SJCRH30 (cell line): ENCODE data around the gene TAS1R3. TPM values are rescaled to one million over a fixed set of nuclear protein-coding genes. Genes with fewer than 3 reads are reported as not detected.

ENCODE experiments used
- DNase-seq, 2 experiments: peaks; one replicate each; pipeline ENCODE4 v3.0.0-alpha.2; 2015 to 2020
- H3K27ac ChIP-seq: fragments of 250-450 bp; sonication (Bioruptor Pico); 2 replicates; pipeline ENCODE4 v1.5.1; 2020; ENCODE audit warnings: mild to moderate bottlenecking, moderate library complexity
- H3K27me3 ChIP-seq: fragments of 250-450 bp; sonication (Bioruptor Pico); 2 replicates; pipeline ENCODE4 v1.5.1; 2020; ENCODE audit warnings: mild to moderate bottlenecking, moderate library complexity
- H3K36me3 ChIP-seq: fragments of 250-450 bp; sonication (Bioruptor Pico); 2 replicates; pipeline ENCODE4 v1.5.1; 2020; ENCODE audit warnings: mild to moderate bottlenecking, moderate library complexity
- H3K4me1 ChIP-seq: fragments of 250-450 bp; sonication (Bioruptor Pico); 2 replicates; pipeline ENCODE4 v1.5.1; 2020; ENCODE audit warnings: mild to moderate bottlenecking, moderate library complexity
- H3K4me3 ChIP-seq: fragments of 250-450 bp; sonication (Bioruptor Pico); 2 replicates; pipeline ENCODE4 v1.5.1; 2020; ENCODE audit warnings: mild to moderate bottlenecking, moderate library complexity
- H3K9me3 ChIP-seq: fragments of 250-450 bp; sonication (Bioruptor Pico); replicated peaks from 2 replicates; pipeline ENCODE4 v1.5.1; 2020; ENCODE audit warnings: mild to moderate bottlenecking, moderate library complexity
- total RNA-seq: library from RNA; depleted of rRNA; stranded (reverse); fragments of >200 nt; shearing (Covaris generic); gene quantifications from 2 replicates; pipeline ENCODE4 v1.2.3, GENCODE V29; 2014

The TAS1R3 gene
- total RNA-seq, 1 experiment from 2014 or later: 0.47 TPM

DNA sequence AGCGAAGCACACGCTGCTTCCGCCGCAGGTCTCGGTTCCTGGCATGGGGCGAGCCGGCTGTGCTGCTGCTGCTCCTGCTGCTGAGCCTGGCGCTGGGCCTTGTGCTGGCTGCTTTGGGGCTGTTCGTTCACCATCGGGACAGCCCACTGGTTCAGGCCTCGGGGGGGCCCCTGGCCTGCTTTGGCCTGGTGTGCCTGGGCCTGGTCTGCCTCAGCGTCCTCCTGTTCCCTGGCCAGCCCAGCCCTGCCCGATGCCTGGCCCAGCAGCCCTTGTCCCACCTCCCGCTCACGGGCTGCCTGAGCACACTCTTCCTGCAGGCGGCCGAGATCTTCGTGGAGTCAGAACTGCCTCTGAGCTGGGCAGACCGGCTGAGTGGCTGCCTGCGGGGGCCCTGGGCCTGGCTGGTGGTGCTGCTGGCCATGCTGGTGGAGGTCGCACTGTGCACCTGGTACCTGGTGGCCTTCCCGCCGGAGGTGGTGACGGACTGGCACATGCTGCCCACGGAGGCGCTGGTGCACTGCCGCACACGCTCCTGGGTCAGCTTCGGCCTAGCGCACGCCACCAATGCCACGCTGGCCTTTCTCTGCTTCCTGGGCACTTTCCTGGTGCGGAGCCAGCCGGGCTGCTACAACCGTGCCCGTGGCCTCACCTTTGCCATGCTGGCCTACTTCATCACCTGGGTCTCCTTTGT is 2.6 kb downstream of the TAS1R3 start:
- peaks cover 6% of the 10 kb centered on the region for H3K36me3 ChIP-seq

GRCh38 chr1:1334835-1335234 is 3.8 kb downstream of the TAS1R3 start:
- Histone ChIP-seq H3K27me3 (no peaks in the 10 kb centered on the region), H3K36me3 (peaks cover 6% of the 10 kb centered on the region), H3K9me3 (no peaks in the 10 kb centered on the region), H3K4me3 (no peak overlapping the region), H3K4me1 (peaks cover 11% of the 10 kb centered on the region; the same call in 1 of the 2 replicates), H3K27ac (no peak overlapping the region)
- DNase-seq: peak; percentile 58 to 62

More for the DNA sequence above, 2.6 kb downstream of the TAS1R3 start:
- Histone ChIP-seq H3K27me3 (no peaks in the 10 kb centered on the region), H3K4me3 (no peak overlapping the region), H3K4me1 (peaks cover 11% of the 10 kb centered on the region; the same call in 1 of the 2 replicates), H3K27ac (no peak overlapping the region), H3K9me3 (no peaks in the 10 kb centered on the region)
- no peak for DNase-seq

GRCh38 chr1:1335283-1335682 is 4.2 kb downstream of the TAS1R3 start:
- peaks cover 6% of the 10 kb centered on the region for H3K36me3 ChIP-seq
- no peak overlapping the region for H3K4me3 ChIP-seq
- no peak overlapping the region for H3K27ac ChIP-seq
- H3K9me3 ChIP-seq: no peaks in the 10 kb centered on the region
- DNase-seq: no peak
- H3K27me3 ChIP-seq: no peaks in the 10 kb centered on the region
- H3K4me1 ChIP-seq: peaks cover 11% of the 10 kb centered on the region; the same call in 1 of the 2 replicates

GRCh38 chr1:1335792-1336248 is 4.7 kb downstream of the TAS1R3 start:
- DNase-seq: no peak
- Histone ChIP-seq H3K9me3 (no peaks in the 10 kb centered on the region), H3K27ac (no peak overlapping the region), H3K4me3 (no peak overlapping the region), H3K4me1 (peaks cover 7% of the 10 kb centered on the region; the same call in 1 of the 2 replicates), H3K36me3 (peaks cover 7% of the 10 kb centered on the region), H3K27me3 (no peaks in the 10 kb centered on the region)

DNA sequence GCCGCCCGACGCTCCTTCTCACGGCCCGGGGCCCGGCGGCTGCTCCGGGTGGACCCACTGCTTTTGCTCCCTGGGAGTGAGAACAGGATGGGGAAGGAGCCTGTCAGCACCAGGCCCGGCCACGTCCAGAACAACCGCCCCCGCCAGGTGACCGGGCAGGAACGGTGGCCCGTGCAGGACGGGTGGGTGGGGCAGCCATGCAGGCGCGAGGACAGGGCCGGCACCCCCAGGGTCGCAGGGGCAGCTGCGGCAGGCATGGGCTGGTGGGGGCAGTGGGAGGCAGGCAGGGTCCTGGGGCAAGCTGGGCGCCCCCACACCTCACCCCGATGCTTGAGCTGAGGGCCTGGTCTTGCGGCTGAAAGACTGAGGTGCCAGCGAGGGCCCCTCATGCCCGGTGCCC is 5.4 kb downstream of the TAS1R3 start:
- Histone ChIP-seq H3K4me3 (no peak overlapping the region), H3K27ac (no peak overlapping the region), H3K27me3 (no peaks in the 10 kb centered on the region), H3K9me3 (no peaks in the 10 kb centered on the region), H3K4me1 (peaks cover under 1% of the 10 kb centered on the region; the same call in 1 of the 2 replicates), H3K36me3 (peaks cover 12% of the 10 kb centered on the region)
- DNase-seq: no peak

- DNase-seq: no peak
- Histone ChIP-seq H3K4me1 (no peaks in the 10 kb centered on the region; the same call in 1 of the 2 replicates), H3K27me3 (no peaks in the 10 kb centered on the region), H3K4me3 (no peak overlapping the region), H3K36me3 (peaks cover 12% of the 10 kb centered on the region), H3K27ac (no peak overlapping the region), H3K9me3 (no peaks in the 10 kb centered on the region)
Measured at GRCh38 chr1:1336931-1337792, 6.1 kb downstream of the TAS1R3 start.

GRCh38 chr1:1337793-1338147 is 6.7 kb downstream of the TAS1R3 start:
- no peaks in the 10 kb centered on the region; the same call in 1 of the 2 replicates for H3K4me1 ChIP-seq
- peaks cover 12% of the 10 kb centered on the region for H3K36me3 ChIP-seq
- no peaks in the 10 kb centered on the region for H3K9me3 ChIP-seq
- H3K27ac ChIP-seq: no peak overlapping the region
- DNase-seq: no peak
- no peak overlapping the region for H3K4me3 ChIP-seq
- no peaks in the 10 kb centered on the region for H3K27me3 ChIP-seq

- no peak for DNase-seq
- Histone ChIP-seq H3K4me1 (no peaks in the 10 kb centered on the region; the same call in 1 of the 2 replicates), H3K9me3 (no peaks in the 10 kb centered on the region), H3K36me3 (peaks cover 12% of the 10 kb centered on the region), H3K4me3 (no peak overlapping the region), H3K27me3 (no peaks in the 10 kb centered on the region), H3K27ac (no peak overlapping the region)
Measured at GRCh38 chr1:1338278-1338677, 7.2 kb downstream of the TAS1R3 start.

DNA sequence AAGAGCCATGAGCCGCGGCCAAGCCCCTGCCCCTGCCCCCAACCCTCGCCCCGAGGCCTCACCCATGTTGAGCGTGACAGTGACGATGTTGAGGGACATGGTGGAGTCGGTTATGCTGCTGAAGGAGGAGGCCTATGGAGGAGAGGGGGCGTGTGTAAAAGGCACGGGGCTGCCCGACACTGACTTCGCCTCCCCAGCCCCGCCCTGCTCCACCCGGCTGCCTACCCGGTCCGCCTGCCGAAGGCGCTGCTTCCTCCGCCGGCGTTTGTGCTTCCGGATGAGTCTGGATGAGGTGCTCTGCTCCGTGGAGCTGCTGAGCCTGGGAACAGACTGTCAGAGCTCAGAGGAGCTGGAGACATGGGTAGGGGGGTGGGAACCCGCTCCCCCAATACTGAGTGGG is 9.1 kb downstream of the TAS1R3 start:
- no peak for DNase-seq
- peaks cover 12% of the 10 kb centered on the region for H3K36me3 ChIP-seq
- H3K27ac ChIP-seq: no peak overlapping the region
- no peak overlapping the region for H3K4me3 ChIP-seq
- H3K4me1 ChIP-seq: no peaks in the 10 kb centered on the region; the same call in 1 of the 2 replicates
- H3K9me3 ChIP-seq: no peaks in the 10 kb centered on the region
- no peaks in the 10 kb centered on the region for H3K27me3 ChIP-seq

DNA sequence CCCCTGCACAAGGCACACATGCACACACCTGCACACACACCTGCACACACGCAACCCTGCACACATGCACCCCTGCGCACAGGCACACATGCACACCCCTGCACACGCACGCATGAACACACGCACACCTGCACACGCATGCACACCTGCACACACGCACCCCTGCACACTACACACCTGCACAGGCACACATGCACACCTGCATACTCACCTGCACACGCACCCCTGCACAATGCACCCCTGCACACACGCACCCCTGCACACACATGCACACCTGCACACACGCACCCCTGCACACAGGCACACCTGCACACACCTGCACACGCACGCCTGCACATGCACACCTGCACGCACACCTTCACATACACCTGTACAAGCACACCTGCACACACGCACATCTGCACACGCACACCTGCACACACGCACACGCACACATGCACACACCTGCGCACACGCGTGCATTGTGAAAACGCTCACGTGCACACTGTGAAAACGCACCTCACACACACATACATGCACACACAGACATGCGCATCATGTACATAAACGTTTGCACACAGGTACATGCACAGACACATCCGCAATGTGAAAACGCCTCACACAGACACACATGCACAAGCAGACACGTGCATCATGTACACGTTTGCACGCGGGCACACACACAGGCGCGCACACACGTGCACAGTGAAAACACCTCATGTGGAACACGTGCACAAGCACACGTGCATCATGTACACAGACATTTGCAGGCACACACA is 9.9 kb downstream of the TAS1R3 start:
- no peak overlapping the region for H3K27ac ChIP-seq
- H3K4me1 ChIP-seq: no peaks in the 10 kb centered on the region; the same call in 1 of the 2 replicates
- DNase-seq: no peak
- no peak overlapping the region for H3K4me3 ChIP-seq
- H3K27me3 ChIP-seq: no peaks in the 10 kb centered on the region
- H3K9me3 ChIP-seq: no peaks in the 10 kb centered on the region
- peaks cover 12% of the 10 kb centered on the region for H3K36me3 ChIP-seq

DNA sequence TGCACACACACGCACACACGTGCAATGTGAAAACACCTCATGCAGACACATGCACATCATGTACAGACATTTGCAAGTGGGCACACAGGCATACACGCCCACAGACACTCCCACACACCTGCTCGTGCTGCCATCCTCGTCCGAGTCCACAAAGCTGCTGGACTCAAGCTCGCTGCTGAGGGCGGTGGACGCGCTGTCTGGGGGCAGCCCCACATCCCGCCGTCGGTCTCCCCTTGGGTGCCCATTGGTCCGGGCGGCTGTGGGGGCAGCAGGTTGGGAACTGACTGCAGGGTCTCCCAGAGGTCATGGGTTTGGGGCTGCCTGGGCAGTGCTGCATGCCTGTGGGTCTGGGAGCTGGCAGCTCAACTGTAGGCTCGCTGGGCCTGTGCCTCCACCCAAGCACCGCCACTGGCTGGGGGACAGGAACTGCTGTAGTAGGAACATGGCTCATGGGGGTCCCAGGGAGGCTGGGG is 10.5 kb downstream of the TAS1R3 start:
- Histone ChIP-seq H3K9me3 (no peaks in the 10 kb centered on the region), H3K27me3 (no peaks in the 10 kb centered on the region), H3K4me1 (no peaks in the 10 kb centered on the region; the same call in 1 of the 2 replicates), H3K27ac (no peak overlapping the region), H3K4me3 (no peak overlapping the region), H3K36me3 (peaks cover 12% of the 10 kb centered on the region)
- DNase-seq: no peak

DNA sequence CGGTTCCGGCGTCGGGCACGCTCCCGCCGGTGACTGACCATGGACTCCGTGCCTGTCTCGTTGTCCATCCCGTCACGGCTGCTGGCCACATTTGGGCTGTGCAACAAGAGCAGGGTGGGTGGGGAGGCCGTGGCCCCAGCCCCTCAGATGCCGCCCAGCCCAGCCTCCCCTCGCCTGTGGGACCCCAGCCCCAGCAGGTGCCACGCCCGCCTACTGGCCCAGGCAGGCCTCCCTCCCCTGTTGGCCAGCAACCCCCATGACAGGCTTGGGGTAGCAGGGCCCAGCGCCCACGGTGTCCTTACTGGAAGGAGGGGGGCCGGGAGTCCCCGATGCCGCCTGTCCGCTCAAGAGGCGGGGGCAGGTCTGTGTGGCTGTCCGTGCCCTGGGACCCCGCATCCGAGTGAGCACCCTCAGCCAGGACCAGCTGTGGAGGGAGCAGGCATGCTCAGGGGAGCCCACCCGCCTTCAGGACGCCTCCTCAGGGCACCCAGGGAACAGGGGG is 11.0 kb downstream of the TAS1R3 start:
- Histone ChIP-seq H3K27me3 (no peaks in the 10 kb centered on the region), H3K4me1 (no peaks in the 10 kb centered on the region; the same call in 1 of the 2 replicates), H3K9me3 (no peaks in the 10 kb centered on the region), H3K4me3 (no peak overlapping the region), H3K36me3 (peaks cover 12% of the 10 kb centered on the region), H3K27ac (no peak overlapping the region)
- DNase-seq: no peak

DNA sequence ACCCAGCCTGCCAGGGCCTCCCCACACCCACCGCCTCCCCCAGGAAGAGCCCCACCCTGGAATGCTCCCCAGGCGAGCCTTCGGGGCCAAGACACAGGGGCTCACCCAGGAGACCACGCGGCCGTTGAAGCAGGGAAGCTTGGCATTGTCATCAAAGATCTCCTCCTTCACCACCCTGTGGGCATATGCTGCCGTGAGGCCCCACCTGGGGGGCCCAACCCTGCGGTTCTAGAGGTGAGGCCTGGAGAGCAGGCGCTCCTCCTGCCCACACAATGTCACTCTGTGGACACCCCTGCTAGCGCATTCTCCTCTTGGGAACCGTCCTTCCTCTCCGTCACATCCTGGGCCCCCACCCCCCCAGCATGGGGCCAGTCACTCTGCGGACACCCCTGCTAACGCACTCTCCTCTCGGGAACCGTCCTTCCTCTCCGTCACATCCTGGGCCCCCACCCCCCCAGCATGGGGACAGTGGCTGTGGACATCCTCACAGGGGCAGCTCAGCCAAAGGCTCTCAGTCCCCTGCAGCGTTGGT is 11.6 kb downstream of the TAS1R3 start:
- no peak for DNase-seq
- H3K4me1 ChIP-seq: no peaks in the 10 kb centered on the region; the same call in 1 of the 2 replicates
- H3K4me3 ChIP-seq: no peak overlapping the region
- no peaks in the 10 kb centered on the region for H3K9me3 ChIP-seq
- no peaks in the 10 kb centered on the region for H3K27me3 ChIP-seq
- H3K36me3 ChIP-seq: peaks cover 12% of the 10 kb centered on the region
- H3K27ac ChIP-seq: no peak overlapping the region

- Histone ChIP-seq H3K4me1 (no peaks in the 10 kb centered on the region; the same call in 1 of the 2 replicates), H3K9me3 (no peaks in the 10 kb centered on the region), H3K27ac (no peak overlapping the region), H3K27me3 (no peaks in the 10 kb centered on the region), H3K4me3 (no peak overlapping the region), H3K36me3 (peaks cover 6% of the 10 kb centered on the region; the same call in 1 of the 2 replicates)
- DNase-seq: no peak
Measured at GRCh38 chr1:1343811-1344421, 12.8 kb downstream of the TAS1R3 start.
